Activated naive CD8-positive, alpha-beta T cell treated with anti-CD3 and anti-CD28 coated beads, Interleukin-2, amount 10 ng/mL, durations not matched to agents 7 days and 5 days (primary cell): Measurements from ENCODE around the gene RALGAPA1. TPM values are rescaled to one million over a fixed set of nuclear protein-coding genes. Genes with fewer than 3 reads are reported as not detected.
A peak's percentile ranks its signal among the peaks of the same experiment; 100 is the strongest.
"Not testable (repeated sequence)": the region's sequence is repeated elsewhere in the genome, so short reads cannot be mapped to it uniquely, and the experiment has no call there.

Experiments
- ATAC-seq: fragments of 150-1000 bp; cut with Tn5 transposase; one replicate; pipeline ENCODE4 v1.10.0; 2021; ENCODE audit warnings: low read depth, moderate library complexity
- POLR2A ChIA-PET: fragments of 350-600 bp; sonication (Branson Sonifier 250); formaldehyde crosslinking; loops from one replicate; lab custom pipeline; 2021; ENCODE audit warnings: antibody characterized with exemption; lab: Charles Lee
- DNase-seq: peaks from one replicate; pipeline ENCODE4 v3.0.0; 2021
- H3K27ac Mint-ChIP-seq: one replicate; pipeline ENCODE4 v1.8.0; 2022; ENCODE audit warnings: mild to moderate bottlenecking, mixed read lengths
- H3K27me3 Mint-ChIP-seq: one replicate; pipeline ENCODE4 v1.8.0; 2022; ENCODE audit warnings: mild to moderate bottlenecking, moderate library complexity, mixed read lengths
- H3K36me3 Mint-ChIP-seq: one replicate; pipeline ENCODE4 v1.8.0; 2021; ENCODE audit warnings: mild to moderate bottlenecking, mixed read lengths
- H3K4me1 Mint-ChIP-seq: one replicate; pipeline ENCODE4 v1.8.0; 2021; ENCODE audit warnings: mixed read lengths
- H3K4me3 Mint-ChIP-seq: one replicate; pipeline ENCODE4 v1.8.0; 2022; ENCODE audit warnings: mild to moderate bottlenecking, moderate library complexity, mixed read lengths
- H3K9me3 Mint-ChIP-seq: one replicate; pipeline ENCODE4 v1.8.0; 2021; ENCODE audit warnings: mixed read lengths
- total RNA-seq, 2 experiments: library from RNA; stranded (reverse); gene quantifications; one replicate each; pipeline ENCODE4 v1.2.3, GENCODE V29; 2021

Gene RALGAPA1
- total RNA-seq, 2 experiments from 2014 or later, result 49.7 to 50.1 TPM

DNA sequence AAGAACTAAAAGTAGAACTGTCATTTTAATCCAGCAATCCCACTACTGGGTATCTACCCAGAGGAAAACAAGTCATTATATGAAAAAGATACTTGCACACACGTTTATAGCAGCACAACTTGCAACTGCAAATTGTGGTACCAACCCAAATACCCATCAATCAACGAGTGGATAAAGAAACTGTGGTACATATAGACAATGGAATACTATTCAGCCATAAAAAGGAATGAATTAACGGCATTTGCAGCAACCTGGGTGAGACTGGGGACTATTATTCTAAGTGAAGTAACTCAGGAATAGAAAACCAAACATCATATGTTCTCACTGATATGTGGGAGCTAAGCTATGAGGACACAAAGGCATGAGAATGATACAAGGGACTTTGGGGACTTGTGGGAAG is 73.9 kb downstream of the RALGAPA1 start:
- H3K4me3 Mint-ChIP-seq, H3K27me3 Mint-ChIP-seq, H3K9me3 Mint-ChIP-seq, H3K27ac Mint-ChIP-seq, DNase-seq, ATAC-seq, POLR2A ChIA-PET: not testable (repeated sequence)
- Mint-ChIP-seq H3K4me1 (peaks cover 12% of the 10 kb centered on the region), H3K36me3 (peaks cover 47% of the 10 kb centered on the region)

DNA sequence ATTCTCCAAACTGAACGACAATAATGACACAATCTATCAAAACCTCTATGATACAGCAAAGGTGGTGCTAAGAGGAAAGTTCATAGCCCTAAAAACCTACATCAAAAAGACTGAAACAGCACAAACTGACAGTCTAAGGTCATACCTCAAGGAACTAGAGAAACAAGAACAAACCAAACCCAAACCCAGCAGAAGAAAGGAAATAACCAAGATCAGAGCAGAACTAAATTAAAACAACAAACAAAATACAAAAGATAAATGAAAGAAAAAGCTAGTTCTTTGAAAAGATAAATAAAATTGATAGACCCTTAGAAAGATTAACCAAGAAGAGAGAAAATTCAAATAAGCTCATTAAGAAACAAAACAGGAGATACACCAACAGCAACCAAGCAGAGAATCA is 75.6 kb downstream of the RALGAPA1 start:
- POLR2A ChIA-PET, result not testable (repeated sequence)
- Mint-ChIP-seq H3K36me3 (peaks cover 51% of the 10 kb centered on the region), H3K4me3 (peak overlapping the region; percentile 23)

DNA sequence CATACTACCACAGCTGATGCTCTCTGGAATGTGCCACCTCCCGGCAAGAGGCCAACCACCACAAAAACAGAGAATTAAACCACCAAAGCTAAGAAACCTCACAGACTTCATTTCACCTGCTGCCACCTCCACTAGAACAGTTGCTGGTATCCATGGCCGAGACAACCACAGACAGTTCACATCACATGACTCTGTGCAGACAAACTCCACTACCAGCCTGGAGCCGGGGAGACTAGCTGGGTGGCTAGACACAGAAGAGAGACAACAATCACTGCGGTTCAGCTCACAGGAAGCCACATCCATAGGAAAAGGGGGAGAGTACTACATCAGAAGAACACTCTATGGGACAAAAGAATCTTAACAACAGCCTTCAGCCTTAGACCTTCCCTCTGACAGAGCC is 78.2 kb downstream of the RALGAPA1 start:
- Mint-ChIP-seq H3K4me3 (no peak overlapping the region), H3K4me1 (peaks cover 12% of the 10 kb centered on the region), H3K9me3 (no peaks in the 10 kb centered on the region), H3K27me3 (no peaks in the 10 kb centered on the region), H3K27ac (no peak overlapping the region), H3K36me3 (peaks cover 46% of the 10 kb centered on the region)
- POLR2A ChIA-PET, result no interaction called here
- ATAC-seq (no peak), DNase-seq (no peak)

More for the DNA sequence above, 75.6 kb downstream of the RALGAPA1 start:
- H3K27me3 Mint-ChIP-seq, DNase-seq, ATAC-seq, H3K9me3 Mint-ChIP-seq: not testable (repeated sequence)
- Mint-ChIP-seq H3K4me1 (peaks cover 12% of the 10 kb centered on the region), H3K27ac (peak overlapping the region; percentile 42)

DNA sequence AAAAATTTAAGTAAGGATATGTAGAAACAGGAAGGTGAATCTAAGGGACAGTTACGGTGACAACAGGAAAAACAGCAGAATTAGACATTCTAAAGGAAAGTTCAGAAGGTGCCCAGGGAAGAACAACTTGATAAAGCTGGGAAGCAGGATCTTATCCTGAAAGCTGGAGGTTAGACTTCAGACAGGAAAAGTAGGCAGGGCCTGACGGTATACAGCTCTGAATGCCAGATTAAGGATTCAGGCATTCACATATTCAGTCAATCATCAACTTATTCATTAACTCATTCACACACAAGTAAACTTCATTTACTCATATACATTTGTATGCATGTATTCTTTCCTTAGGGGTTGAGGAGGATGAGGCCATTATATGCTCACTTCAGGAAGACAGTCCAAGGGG is 81.3 kb downstream of the RALGAPA1 start:
- peaks cover 21% of the 10 kb centered on the region for H3K36me3 Mint-ChIP-seq
- POLR2A ChIA-PET, result no interaction called here
- H3K4me1 Mint-ChIP-seq, result peaks cover 6% of the 10 kb centered on the region
- no peaks in the 10 kb centered on the region for H3K27me3 Mint-ChIP-seq
- no peak overlapping the region for H3K4me3 Mint-ChIP-seq
- no peak overlapping the region for H3K27ac Mint-ChIP-seq
- no peak for ATAC-seq
- no peaks in the 10 kb centered on the region for H3K9me3 Mint-ChIP-seq
- no peak for DNase-seq

DNA sequence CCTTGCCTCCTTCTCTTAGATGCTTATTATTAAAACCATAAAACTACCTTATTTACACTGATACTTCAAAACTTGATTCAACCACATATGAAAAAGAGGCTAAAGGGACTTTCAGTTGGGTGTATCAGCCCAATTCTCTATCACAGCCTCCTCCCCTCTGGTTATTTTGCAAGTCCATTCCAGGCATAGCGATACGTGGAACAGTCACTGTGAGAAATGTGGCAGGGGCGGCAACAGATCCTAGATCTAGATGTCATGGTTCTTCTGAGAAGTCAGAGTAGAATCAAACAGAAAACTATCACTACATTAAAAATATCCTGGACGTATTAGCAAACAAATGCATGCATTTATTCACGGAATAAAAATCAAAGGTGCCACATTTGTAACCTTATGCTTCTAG is 83.2 kb downstream of the RALGAPA1 start:
- ATAC-seq, result no peak
- Mint-ChIP-seq H3K4me3 (no peak overlapping the region), H3K27ac (no peak overlapping the region), H3K4me1 (peaks cover 3% of the 10 kb centered on the region), H3K36me3 (peaks cover 9% of the 10 kb centered on the region), H3K9me3 (no peaks in the 10 kb centered on the region), H3K27me3 (no peaks in the 10 kb centered on the region)
- no peak for DNase-seq
- POLR2A ChIA-PET, result interaction anchor here (0.7 kb wide), 1 partner anchor 21 kb away, joined by 3 read pairs; no protein-coding TSS in a partner anchor

DNA sequence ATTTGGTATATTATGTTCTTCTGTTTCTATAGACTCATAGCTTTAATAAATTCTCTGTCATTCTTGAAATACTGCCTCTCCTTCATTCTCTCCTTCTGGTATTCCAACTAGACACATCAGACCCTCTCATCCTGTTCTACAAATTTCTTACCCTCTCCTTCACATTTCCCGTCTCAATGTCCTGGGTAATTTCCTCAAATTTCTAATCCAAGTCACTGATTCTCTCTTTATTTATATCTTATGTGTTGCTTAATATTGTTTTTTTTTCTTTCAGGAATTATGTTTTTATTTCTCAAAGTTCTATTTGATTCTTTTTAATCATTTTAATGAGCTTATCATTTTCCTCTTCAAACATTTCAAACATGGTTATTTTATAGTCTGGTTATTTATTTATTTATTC is 94.0 kb downstream of the RALGAPA1 start:
- Mint-ChIP-seq H3K36me3 (peaks cover 20% of the 10 kb centered on the region), H3K27me3 (no peaks in the 10 kb centered on the region), H3K4me1 (no peaks in the 10 kb centered on the region), H3K27ac (no peak overlapping the region), H3K4me3 (no peak overlapping the region), H3K9me3 (no peaks in the 10 kb centered on the region)
- no peak for ATAC-seq
- POLR2A ChIA-PET, result interaction anchor here (0.6 kb wide), 1 partner anchor 12 kb away, joined by 4 read pairs; no protein-coding TSS in a partner anchor
- DNase-seq, result no peak

DNA sequence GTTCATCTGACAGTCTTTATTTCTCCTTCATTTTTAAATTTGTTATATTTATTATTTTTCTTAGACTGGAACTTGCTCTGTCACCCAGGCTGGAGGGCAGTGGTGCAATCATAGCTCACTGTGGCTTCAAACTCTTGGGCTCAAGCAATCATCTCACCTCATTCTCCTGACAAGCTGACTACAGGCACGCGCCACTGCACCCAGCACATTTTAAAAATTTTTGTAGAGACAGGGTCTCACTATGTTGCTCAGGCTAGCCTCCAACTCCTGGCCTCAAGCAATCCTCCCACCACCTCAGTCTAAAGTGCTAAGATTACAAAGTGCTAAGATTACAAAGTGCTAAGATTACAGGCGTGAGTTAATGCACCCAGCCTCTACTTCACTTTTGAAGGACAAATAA is 96.6 kb downstream of the RALGAPA1 start:
- Mint-ChIP-seq H3K4me3 (no peak overlapping the region), H3K27me3 (no peaks in the 10 kb centered on the region), H3K36me3 (peaks cover 29% of the 10 kb centered on the region), H3K9me3 (no peaks in the 10 kb centered on the region), H3K27ac (no peak overlapping the region), H3K4me1 (no peaks in the 10 kb centered on the region)
- DNase-seq (no peak), ATAC-seq (no peak)
- POLR2A ChIA-PET, result no interaction called here

DNA sequence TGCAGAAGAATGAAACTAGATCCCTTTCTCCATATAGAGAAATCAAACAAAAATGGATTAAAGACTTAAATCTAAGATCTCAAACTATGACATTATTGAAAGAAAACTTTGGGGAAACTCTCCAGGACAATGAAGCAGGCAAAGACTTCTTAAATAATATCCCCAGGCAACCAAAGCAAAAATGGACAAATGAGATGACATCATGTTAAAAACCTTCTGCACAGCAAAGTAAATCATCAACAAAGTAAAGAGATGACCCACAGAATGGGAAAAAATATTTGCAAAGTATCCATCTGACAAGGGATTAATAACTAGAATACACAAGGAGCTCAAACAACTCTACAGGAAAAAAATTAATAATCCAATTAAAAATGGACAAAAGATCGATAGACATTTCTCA is 101.0 kb downstream of the RALGAPA1 start:
- no peak for ATAC-seq
- H3K36me3 Mint-ChIP-seq, result peaks cover 39% of the 10 kb centered on the region
- POLR2A ChIA-PET, result no interaction called here
- DNase-seq, result no peak
- H3K9me3 Mint-ChIP-seq, result no peaks in the 10 kb centered on the region
- H3K27ac Mint-ChIP-seq, result no peak overlapping the region
- H3K27me3 Mint-ChIP-seq, result no peaks in the 10 kb centered on the region
- H3K4me3 Mint-ChIP-seq, result no peak overlapping the region
- H3K4me1 Mint-ChIP-seq, result peaks cover 3% of the 10 kb centered on the region

DNA sequence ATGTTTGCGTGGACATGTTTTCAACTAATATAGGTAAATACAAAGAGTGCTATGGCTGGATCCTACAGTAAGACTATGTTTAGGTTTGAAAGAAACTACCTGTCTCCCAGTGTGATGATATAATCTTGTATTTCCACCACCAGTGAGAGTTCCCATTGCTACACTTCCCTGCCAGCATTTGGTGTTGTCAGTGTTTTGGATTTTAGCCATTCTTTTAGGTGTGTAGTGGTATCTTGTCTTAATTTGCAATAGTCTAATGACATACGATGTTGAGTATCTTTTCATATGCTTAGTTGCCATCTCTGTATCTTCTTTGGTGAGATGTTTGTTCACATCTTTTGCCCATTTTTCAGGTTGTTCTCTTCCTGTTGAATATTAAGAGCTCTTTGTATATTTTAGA is 103.5 kb downstream of the RALGAPA1 start:
- Mint-ChIP-seq H3K9me3 (no peaks in the 10 kb centered on the region), H3K36me3 (peaks cover 36% of the 10 kb centered on the region), H3K27ac (no peak overlapping the region), H3K4me1 (peaks cover 3% of the 10 kb centered on the region), H3K27me3 (no peaks in the 10 kb centered on the region), H3K4me3 (no peak overlapping the region)
- ATAC-seq (no peak), DNase-seq (no peak)
- POLR2A ChIA-PET, result no interaction called here

DNA sequence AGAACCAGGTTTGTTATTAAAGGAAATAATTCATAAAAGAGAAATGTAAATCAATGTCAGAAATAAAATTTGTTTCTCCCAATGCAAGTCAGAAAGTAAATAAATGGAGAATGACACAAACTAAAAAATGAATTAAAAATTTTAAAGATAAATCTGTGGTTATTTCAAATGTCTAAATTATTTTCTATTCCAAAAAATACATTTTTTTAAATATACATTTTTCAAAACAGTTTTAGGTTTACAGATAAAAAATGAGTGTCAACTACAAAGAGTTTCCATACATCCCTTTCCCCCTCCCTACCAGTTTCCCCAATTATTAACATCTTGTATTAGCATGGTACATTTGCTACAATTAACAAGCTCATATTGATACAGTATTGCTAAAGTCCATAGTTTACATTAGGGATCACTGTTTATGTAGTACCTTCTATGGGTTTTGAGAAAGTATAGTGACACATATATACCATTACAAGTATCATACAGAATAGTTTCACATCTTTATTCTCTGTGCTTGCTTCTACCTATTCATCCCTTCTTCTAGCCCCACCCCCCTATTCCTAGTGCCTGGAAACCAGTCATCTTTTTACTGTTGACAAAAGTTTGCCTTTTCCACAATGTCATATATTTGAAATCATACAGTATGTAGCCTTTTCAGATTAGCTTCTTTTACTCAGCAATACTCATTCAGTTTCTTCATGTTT is 104.2 kb downstream of the RALGAPA1 start:
- peaks cover 3% of the 10 kb centered on the region for H3K4me1 Mint-ChIP-seq
- POLR2A ChIA-PET, result interaction anchor here (0.6 kb wide), 1 partner anchor 21 kb away, joined by 3 read pairs; no protein-coding TSS in a partner anchor
- no peak overlapping the region for H3K27ac Mint-ChIP-seq
- DNase-seq, result no peak
- H3K9me3 Mint-ChIP-seq, result no peaks in the 10 kb centered on the region
- no peaks in the 10 kb centered on the region for H3K27me3 Mint-ChIP-seq
- no peak overlapping the region for H3K4me3 Mint-ChIP-seq
- ATAC-seq, result no peak
- peaks cover 36% of the 10 kb centered on the region for H3K36me3 Mint-ChIP-seq

DNA sequence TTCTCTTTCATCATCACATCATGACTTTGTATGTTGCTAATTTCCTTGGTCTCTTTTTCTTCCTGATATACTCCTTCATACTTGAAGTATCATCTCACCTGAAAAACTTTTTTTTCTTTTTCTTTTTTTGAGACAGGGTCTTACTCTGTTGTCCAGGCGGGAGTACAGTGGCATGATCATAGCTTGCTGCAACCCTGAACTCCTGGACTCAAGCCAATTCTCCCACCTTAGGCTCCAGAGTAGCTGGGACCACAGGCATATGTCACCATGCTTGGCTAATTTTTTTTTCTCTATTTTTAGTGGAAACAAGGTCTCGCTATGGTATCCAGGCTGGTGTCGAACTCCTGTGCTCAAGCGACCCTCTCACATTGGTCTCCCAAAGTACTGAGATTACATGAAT is 107.6 kb downstream of the RALGAPA1 start:
- ATAC-seq (no peak), DNase-seq (no peak)
- no peak overlapping the region for H3K27ac Mint-ChIP-seq
- POLR2A ChIA-PET, result no interaction called here
- peaks cover 15% of the 10 kb centered on the region for H3K36me3 Mint-ChIP-seq
- no peaks in the 10 kb centered on the region for H3K9me3 Mint-ChIP-seq
- H3K4me3 Mint-ChIP-seq, result no peak overlapping the region
- H3K4me1 Mint-ChIP-seq, result peaks cover 7% of the 10 kb centered on the region
- H3K27me3 Mint-ChIP-seq, result no peaks in the 10 kb centered on the region

DNA sequence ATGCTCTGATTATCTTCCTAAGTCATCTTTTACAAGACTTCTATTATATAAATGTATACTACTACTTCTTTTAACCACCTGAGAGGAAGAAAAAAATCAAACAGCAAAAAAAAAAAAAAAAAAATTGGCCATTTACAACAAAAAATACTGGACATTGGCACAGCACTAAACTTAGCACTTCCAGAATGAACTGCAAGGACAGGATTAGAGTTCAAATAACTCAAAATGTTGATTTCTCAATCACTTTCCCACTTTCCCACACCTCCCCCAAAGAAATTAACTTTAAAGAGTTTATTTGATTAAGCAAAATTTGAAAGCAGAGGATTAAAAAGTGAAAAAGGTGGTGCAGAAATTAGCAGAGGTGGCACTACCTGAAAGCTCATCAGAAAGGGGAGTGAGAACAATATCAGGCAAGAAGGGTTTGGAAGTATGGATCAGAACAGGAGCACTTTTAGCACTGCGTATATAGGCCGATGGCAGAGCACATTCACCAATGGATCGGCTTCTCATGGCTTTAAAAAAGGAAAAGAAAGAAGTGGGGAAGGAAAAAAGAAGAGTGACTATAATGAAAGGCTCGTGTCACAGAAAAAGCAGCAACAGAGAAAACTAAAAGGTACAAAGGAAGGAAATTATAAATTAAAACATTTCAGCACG is 109.2 kb downstream of the RALGAPA1 start:
- H3K4me3 Mint-ChIP-seq, result no peak overlapping the region
- H3K27me3 Mint-ChIP-seq, result no peaks in the 10 kb centered on the region
- no peak for DNase-seq
- no peak overlapping the region for H3K27ac Mint-ChIP-seq
- ATAC-seq, result no peak
- peaks cover 4% of the 10 kb centered on the region for H3K36me3 Mint-ChIP-seq
- no peaks in the 10 kb centered on the region for H3K9me3 Mint-ChIP-seq
- POLR2A ChIA-PET, result no interaction called here
- H3K4me1 Mint-ChIP-seq, result peaks cover 6% of the 10 kb centered on the region

DNA sequence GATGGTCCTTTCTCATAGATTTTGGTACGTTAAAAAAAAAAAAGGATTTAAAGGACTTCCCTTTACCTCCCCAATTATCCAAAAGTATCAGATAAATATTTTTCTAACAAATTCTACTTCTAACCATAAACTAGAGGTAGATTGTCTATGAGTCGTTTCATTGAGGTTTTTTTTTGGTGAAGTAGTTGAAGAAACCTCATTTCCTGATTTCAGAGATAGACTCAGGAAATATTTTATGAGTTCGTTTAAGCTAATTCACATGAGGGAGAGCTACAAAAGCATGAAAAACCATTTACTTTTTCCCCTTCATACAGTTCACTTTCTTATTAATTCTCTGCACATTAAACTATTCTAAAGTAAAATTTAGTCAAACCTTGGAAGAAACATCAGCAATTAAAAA is 112.5 kb downstream of the RALGAPA1 start:
- no peaks in the 10 kb centered on the region for H3K27me3 Mint-ChIP-seq
- DNase-seq (no peak), ATAC-seq (no peak)
- peaks cover 6% of the 10 kb centered on the region for H3K4me1 Mint-ChIP-seq
- no peak overlapping the region for H3K4me3 Mint-ChIP-seq
- H3K9me3 Mint-ChIP-seq, result no peaks in the 10 kb centered on the region
- POLR2A ChIA-PET, result no interaction called here
- H3K27ac Mint-ChIP-seq, result no peak overlapping the region
- H3K36me3 Mint-ChIP-seq, result peaks cover 2% of the 10 kb centered on the region

DNA sequence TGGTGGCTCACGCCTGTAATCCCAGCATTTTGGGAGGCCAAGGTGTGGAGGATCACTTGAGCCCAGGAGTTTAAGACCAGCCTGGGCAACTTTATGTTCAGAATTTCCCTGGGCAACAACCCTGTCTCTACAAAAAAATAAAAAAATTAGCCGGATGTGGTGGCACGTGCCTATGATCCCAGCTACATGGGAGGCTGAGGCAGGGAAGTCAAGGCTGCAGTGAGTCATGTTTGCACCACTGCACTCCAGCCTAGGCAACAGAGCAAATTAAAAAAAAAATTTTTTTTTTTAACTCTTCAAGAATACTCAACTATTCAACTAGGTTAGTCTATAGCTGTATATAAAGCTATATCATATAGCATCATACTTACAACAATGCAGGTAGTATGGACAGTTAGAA is 113.0 kb downstream of the RALGAPA1 start:
- Mint-ChIP-seq H3K9me3 (no peaks in the 10 kb centered on the region), H3K27ac (no peak overlapping the region), H3K4me3 (no peak overlapping the region), H3K27me3 (no peaks in the 10 kb centered on the region), H3K4me1 (peaks cover 6% of the 10 kb centered on the region), H3K36me3 (no peaks in the 10 kb centered on the region)
- no peak for DNase-seq
- no peak for ATAC-seq
- POLR2A ChIA-PET, result no interaction called here
